HG03442 (cell line): ENCODE measurements around the gene GADD45G.

Experiments
- ATAC-seq: cut with Tn5 transposase; IDR thresholded peaks from one replicate; pipeline ENCODE4 v1.9.1; 2021; ENCODE audit warnings: mild to moderate bottlenecking, moderate library complexity; ENCODE audit not compliant: unreplicated experiment

The GADD45G gene

GRCh38 chr9:89608641-89609335, 4.0 kb downstream of the GADD45G start:
- ATAC-seq, result no peak

GRCh38 chr9:89609426-89610006, 4.7 kb downstream of the GADD45G start:
- ATAC-seq, result no peak

- ATAC-seq, result no peak
Measured at GRCh38 chr9:89610391-89610925, 5.6 kb downstream of the GADD45G start.

- no peak for ATAC-seq
Measured at GRCh38 chr9:89611425-89611824, 6.6 kb downstream of the GADD45G start.

GRCh38 chr9:89612566-89613278, 7.9 kb downstream of the GADD45G start:
- no peak for ATAC-seq

GRCh38 chr9:89613912-89614892, 9.4 kb downstream of the GADD45G start:
- ATAC-seq, result no peak

- ATAC-seq, result no peak
Measured at GRCh38 chr9:89615661-89616060, 10.8 kb downstream of the GADD45G start.

GRCh38 chr9:89616411-89616810, 11.6 kb downstream of the GADD45G start:
- no peak for ATAC-seq

- ATAC-seq, result no peak
Measured at GRCh38 chr9:89617978-89618377, 13.2 kb downstream of the GADD45G start.

- no peak for ATAC-seq
Measured at GRCh38 chr9:89619019-89619418, 14.2 kb downstream of the GADD45G start.

- ATAC-seq, result no peak
Measured at GRCh38 chr9:89619424-89620138, 14.8 kb downstream of the GADD45G start.

GRCh38 chr9:89621031-89621430, 16.2 kb downstream of the GADD45G start:
- no peak for ATAC-seq

- ATAC-seq, result no peak
Measured at GRCh38 chr9:89621676-89622075, 16.9 kb downstream of the GADD45G start.

GRCh38 chr9:89622933-89623861, 18.4 kb downstream of the GADD45G start:
- no peak for ATAC-seq

GRCh38 chr9:89623925-89624420, 19.2 kb downstream of the GADD45G start:
- no peak for ATAC-seq

- ATAC-seq, result no peak
Measured at GRCh38 chr9:89625721-89626687, 21.2 kb downstream of the GADD45G start.

GRCh38 chr9:89626741-89627265, 22.0 kb downstream of the GADD45G start:
- ATAC-seq, result no peak
